Esophagus (tissue), 2 donors: ENCODE results near the gene THSD4. TPM values are rescaled to one million over a fixed set of nuclear protein-coding genes. Genes with fewer than 3 reads are reported as not detected.

ENCODE experiments used
- H3K27ac ChIP-seq, 2 donors: one replicate each; pipeline ENCODE4 v1.5.1; 2013; ENCODE audit warnings: low read depth in 2 of 2, mild to moderate bottlenecking in 2 of 2, inconsistent platforms in 1 of 2, low read length in 1 of 2, moderate library complexity in 1 of 2
- H3K27me3 ChIP-seq, 2 donors: one replicate each; pipeline ENCODE4 v1.6.1; 2013; ENCODE audit warnings: low read length in 2 of 2, control low read depth in 1 of 2, mild to moderate bottlenecking in 1 of 2; ENCODE audit not compliant: insufficient read depth in 2 of 2, control insufficient read depth in 1 of 2
- H3K36me3 ChIP-seq, 2 donors: one replicate each; pipeline ENCODE4 v1.6.1; 2013; ENCODE audit warnings: low read length in 1 of 2; ENCODE audit not compliant: control insufficient read depth in 2 of 2, insufficient read depth in 2 of 2
- H3K4me1 ChIP-seq, 2 donors: one replicate each; pipeline ENCODE4 v1.6.1; 2013; ENCODE audit warnings: low read length in 1 of 2; ENCODE audit not compliant: control insufficient read depth in 2 of 2, insufficient read depth in 2 of 2
- H3K4me3 ChIP-seq, 2 donors: one replicate each; pipeline ENCODE4 v1.5.1; 2013; ENCODE audit warnings: low read length in 2 of 2, mild to moderate bottlenecking in 2 of 2, low read depth in 1 of 2, moderate library complexity in 1 of 2
- H3K9me3 ChIP-seq, 2 donors: one replicate each; pipeline ENCODE4 v1.6.1; 2013; ENCODE audit warnings: mild to moderate bottlenecking in 2 of 2, low read depth in 1 of 2, low read length in 1 of 2, moderate library complexity in 1 of 2; ENCODE audit not compliant: control insufficient read depth in 2 of 2, insufficient read depth in 1 of 2
- WGBS, 2 donors: extraction: QIAGEN DNeasy Blood & Tissue Kit; methylation state at CpG; one replicate each; pipeline ENCODE4 v1.1.7; 2013; 5-methylcytosine and 5-hydroxymethylcytosine counted together
- polyA plus RNA-seq, 2 donors: library from polyadenylated mRNA; stranded (reverse); fragments of 200-250 nt; gene quantifications; one replicate each; pipeline ENCODE4 v1.2.3, GENCODE V29; 2013
- donor health status: healthy with polysubstance abuse.
- donor health status: Bipolar disorder and iron deficiency.

Gene THSD4
- polyA plus RNA-seq, 2 donors = 34.1 to 49.7 TPM

DNA sequence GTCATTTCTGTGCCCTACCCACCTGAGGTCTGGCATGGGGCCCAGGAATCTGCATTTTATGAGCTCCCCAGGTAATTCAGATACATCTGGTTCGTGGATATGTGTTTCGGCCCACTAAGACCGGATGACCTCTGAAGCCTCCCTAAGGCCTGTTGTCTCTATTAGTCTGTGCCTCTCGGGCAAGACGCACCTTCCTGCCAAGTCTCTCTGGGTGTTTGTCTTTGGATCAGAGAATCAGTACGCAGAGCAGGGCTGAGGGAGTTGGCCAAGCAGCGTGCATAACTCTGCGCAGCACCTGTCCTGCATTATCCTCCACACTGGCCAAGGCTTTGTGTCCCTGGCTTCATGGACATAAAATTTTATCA lies 181.0 kb downstream of the THSD4 start:
- Histone ChIP-seq H3K27me3 (no peaks in the 10 kb centered on the region), H3K36me3 (no peaks in the 10 kb centered on the region), H3K9me3 (no peaks in the 10 kb centered on the region), H3K4me3 (no peak overlapping the region), H3K4me1 (peaks cover 0 to 5% of the 10 kb centered on the region in 2 donors), H3K27ac (peak overlapping the region; percentile 56 to 63)
- WGBS, 2 donors = 55 to 66% methylated on average over 8 of the region's 8 CpGs

- H3K9me3 ChIP-seq = no peaks in the 10 kb centered on the region
- WGBS, 2 donors = 55 to 68% methylated on average over 5 of the region's 5 CpGs
- H3K36me3 ChIP-seq = no peaks in the 10 kb centered on the region
- peak overlapping the region in 1 of 2 donors; percentile 3 for H3K27ac ChIP-seq
- no peak overlapping the region for H3K4me3 ChIP-seq
- no peaks in the 10 kb centered on the region for H3K27me3 ChIP-seq
- peaks cover 7 to 8% of the 10 kb centered on the region in 2 donors for H3K4me1 ChIP-seq
Measured at GRCh38 chr15:71301958-71302621, 186.8 kb downstream of the THSD4 start.

- Histone ChIP-seq H3K27ac (peak overlapping the region in 1 of 2 donors; percentile 3), H3K9me3 (no peaks in the 10 kb centered on the region)
- 76 to 84% methylated on average over 6 of the region's 6 CpGs for WGBS, 2 donors
Measured at GRCh38 chr15:71302861-71303410, 187.7 kb downstream of the THSD4 start.

DNA sequence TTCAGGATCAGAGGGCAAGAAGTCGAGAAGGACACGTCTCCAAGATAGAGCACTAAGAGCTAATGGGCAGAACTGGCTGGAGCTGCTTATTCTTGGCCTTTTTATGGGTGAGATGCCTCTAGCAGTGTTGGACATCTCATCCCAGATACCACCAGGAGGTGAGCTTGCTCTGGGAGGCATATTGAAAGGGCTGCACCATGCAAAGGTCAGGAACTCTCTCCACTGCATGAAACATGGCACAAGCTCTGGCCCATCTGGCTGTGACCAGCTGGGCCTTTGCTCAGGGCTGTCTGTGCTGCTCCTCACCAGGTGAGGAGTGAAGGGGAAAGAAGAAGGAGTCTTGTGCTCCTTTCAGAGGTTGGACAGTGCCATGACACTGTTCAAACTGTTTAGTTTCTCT lies 188.7 kb downstream of the THSD4 start:
- 93 to 98% methylated on average over 2 of the region's 2 CpGs for WGBS, 2 donors
- Histone ChIP-seq H3K4me1 (peaks cover 7 to 8% of the 10 kb centered on the region in 2 donors), H3K36me3 (no peaks in the 10 kb centered on the region), H3K4me3 (no peak overlapping the region), H3K27ac (peak overlapping the region in 1 of 2 donors; percentile 15), H3K9me3 (no peaks in the 10 kb centered on the region), H3K27me3 (no peaks in the 10 kb centered on the region)

More at GRCh38 chr15:71302861-71303410, 187.7 kb downstream of the THSD4 start:
- Histone ChIP-seq H3K4me3 (no peak overlapping the region), H3K4me1 (peaks cover 7 to 8% of the 10 kb centered on the region in 2 donors), H3K36me3 (no peaks in the 10 kb centered on the region), H3K27me3 (no peaks in the 10 kb centered on the region)

- no peaks in the 10 kb centered on the region for H3K36me3 ChIP-seq
- H3K4me3 ChIP-seq = no peak overlapping the region
- 76 to 85% methylated on average over 4 of the region's 4 CpGs for WGBS, 2 donors
- no peak overlapping the region for H3K27ac ChIP-seq
- H3K4me1 ChIP-seq = peaks cover 7 to 8% of the 10 kb centered on the region in 2 donors
- H3K9me3 ChIP-seq = no peaks in the 10 kb centered on the region
- no peaks in the 10 kb centered on the region for H3K27me3 ChIP-seq
Measured at GRCh38 chr15:71304681-71305080, 189.4 kb downstream of the THSD4 start.

- Histone ChIP-seq H3K4me1 (peaks cover 7 to 8% of the 10 kb centered on the region in 2 donors), H3K27me3 (no peaks in the 10 kb centered on the region), H3K9me3 (no peaks in the 10 kb centered on the region), H3K27ac (no peak overlapping the region), H3K36me3 (no peaks in the 10 kb centered on the region), H3K4me3 (no peak overlapping the region)
Measured at GRCh38 chr15:71306538-71306937, 191.3 kb downstream of the THSD4 start.

DNA sequence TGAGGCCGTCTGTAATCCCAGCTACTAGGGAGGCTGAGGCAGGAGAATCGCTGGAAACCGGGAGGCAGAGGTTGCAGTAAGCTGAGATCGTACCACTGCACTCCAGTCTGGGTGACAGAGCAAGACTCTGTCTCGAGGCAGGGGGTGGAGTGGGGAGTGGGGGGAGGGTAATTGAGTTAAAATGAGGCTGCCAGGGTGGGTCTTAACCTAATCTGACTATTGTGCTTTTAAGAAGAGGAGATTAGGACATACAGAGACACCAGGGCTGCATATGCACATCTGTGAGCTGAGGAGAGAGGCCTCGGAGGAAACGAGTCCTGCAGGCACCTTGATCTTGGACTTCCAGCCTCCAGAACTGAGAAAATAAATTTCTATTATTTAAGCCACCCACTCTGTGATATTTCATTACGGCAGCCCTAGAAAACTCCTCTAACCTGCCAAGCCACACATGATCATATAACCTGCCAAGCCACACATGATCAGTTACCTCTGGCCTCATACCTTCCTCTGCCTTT lies 197.0 kb downstream of the THSD4 start:
- Histone ChIP-seq H3K4me3 (no peak overlapping the region), H3K27ac (no peak overlapping the region)
- WGBS, 2 donors = 87 to 88% methylated on average over 8 of the region's 8 CpGs

GRCh38 chr15:71312731-71313460 lies 197.6 kb downstream of the THSD4 start:
- Histone ChIP-seq H3K36me3 (no peaks in the 10 kb centered on the region), H3K27me3 (no peaks in the 10 kb centered on the region), H3K4me3 (no peak overlapping the region), H3K4me1 (no peaks in the 10 kb centered on the region), H3K27ac (no peak overlapping the region), H3K9me3 (no peaks in the 10 kb centered on the region)
- WGBS, 2 donors = 70 to 78% methylated on average over 6 of the region's 6 CpGs

More for the DNA sequence above, 197.0 kb downstream of the THSD4 start:
- no peaks in the 10 kb centered on the region for H3K9me3 ChIP-seq
- H3K27me3 ChIP-seq = no peaks in the 10 kb centered on the region
- no peaks in the 10 kb centered on the region for H3K4me1 ChIP-seq
- no peaks in the 10 kb centered on the region for H3K36me3 ChIP-seq

DNA sequence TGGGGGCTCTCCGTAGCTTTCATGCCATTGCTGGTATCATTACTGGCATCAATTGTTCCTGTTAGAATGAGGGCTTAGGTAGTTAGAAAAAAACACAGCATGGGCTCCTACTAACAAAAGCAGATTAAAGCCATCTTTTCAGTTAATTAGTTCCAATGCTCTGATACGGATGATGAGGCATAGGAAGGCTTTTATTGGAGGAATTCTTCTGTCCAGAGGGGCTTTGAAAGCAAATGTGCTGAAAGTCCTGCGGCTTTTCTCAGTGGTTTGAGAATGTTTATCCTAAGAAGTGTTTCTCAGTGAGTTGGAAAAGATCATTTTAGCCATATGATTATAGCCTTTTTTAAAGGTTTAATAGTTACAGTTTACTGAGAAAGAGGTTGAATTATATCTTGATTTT lies 198.5 kb downstream of the THSD4 start:
- H3K36me3 ChIP-seq = no peaks in the 10 kb centered on the region
- no peaks in the 10 kb centered on the region for H3K4me1 ChIP-seq
- H3K4me3 ChIP-seq = no peak overlapping the region
- WGBS, 2 donors = 83 to 86% methylated on average over 3 of the region's 3 CpGs
- no peaks in the 10 kb centered on the region for H3K27me3 ChIP-seq
- no peaks in the 10 kb centered on the region for H3K9me3 ChIP-seq
- no peak overlapping the region for H3K27ac ChIP-seq
